ENCODE measurements around the gene LRRC19.

The LRRC19 gene

GRCh38 chr9:27043176-27043575, 37.7 kb upstream of the LRRC19 start:
- H3K4me3 ChIP-seq (ENCODE audit: low read depth in 1 of 2, low read length in 1 of 2): no peak overlapping the region

GRCh38 chr9:27042476-27042875, 37.0 kb upstream of the LRRC19 start:
- no peaks in the 10 kb centered on the region for H3K4me1 ChIP-seq (ENCODE audit: control insufficient read depth in 1 of 2, insufficient read depth in 1 of 2, low read depth in 1 of 2, low read length in 1 of 2)
- no peak overlapping the region for H3K27ac ChIP-seq
- no peak overlapping the region for H3K4me3 ChIP-seq (ENCODE audit: low read depth in 1 of 2, low read length in 1 of 2)
- no peak for TF ChIP-seq CTCF (IDR thresholded peaks at IDR 0.05)
- no peaks in the 10 kb centered on the region for H3K9me3 ChIP-seq
- no peaks in the 10 kb centered on the region for H3K36me3 ChIP-seq
- H3K27me3 ChIP-seq: no peaks in the 10 kb centered on the region

More at GRCh38 chr9:27043176-27043575, 37.7 kb upstream of the LRRC19 start:
- Histone ChIP-seq H3K27me3 (no peaks in the 10 kb centered on the region), H3K27ac (no peak overlapping the region), H3K36me3 (no peaks in the 10 kb centered on the region), H3K9me3 (no peaks in the 10 kb centered on the region), H3K4me1 (ENCODE audit: control insufficient read depth in 1 of 2, insufficient read depth in 1 of 2, low read depth in 1 of 2, low read length in 1 of 2) (no peaks in the 10 kb centered on the region)
- no peak for TF ChIP-seq CTCF (IDR thresholded peaks at IDR 0.05)

GRCh38 chr9:27041746-27042145, 36.3 kb upstream of the LRRC19 start:
- H3K36me3 ChIP-seq: no peaks in the 10 kb centered on the region
- no peaks in the 10 kb centered on the region for H3K27me3 ChIP-seq
- H3K27ac ChIP-seq: no peak overlapping the region
- no peak overlapping the region for H3K4me3 ChIP-seq (ENCODE audit: low read depth in 1 of 2, low read length in 1 of 2)
- no peaks in the 10 kb centered on the region for H3K4me1 ChIP-seq (ENCODE audit: control insufficient read depth in 1 of 2, insufficient read depth in 1 of 2, low read depth in 1 of 2, low read length in 1 of 2)
- H3K9me3 ChIP-seq: no peaks in the 10 kb centered on the region
- no peak for TF ChIP-seq CTCF (IDR thresholded peaks at IDR 0.05)

GRCh38 chr9:27037499-27037898, 32.0 kb upstream of the LRRC19 start:
- no peak for TF ChIP-seq CTCF (IDR thresholded peaks at IDR 0.05)
- no peaks in the 10 kb centered on the region for H3K9me3 ChIP-seq
- H3K27me3 ChIP-seq: no peaks in the 10 kb centered on the region
- no peak overlapping the region for H3K27ac ChIP-seq
- no peak overlapping the region for H3K4me3 ChIP-seq (ENCODE audit: low read depth in 1 of 2, low read length in 1 of 2)
- H3K36me3 ChIP-seq: no peaks in the 10 kb centered on the region
- H3K4me1 ChIP-seq (ENCODE audit: control insufficient read depth in 1 of 2, insufficient read depth in 1 of 2, low read depth in 1 of 2, low read length in 1 of 2): no peaks in the 10 kb centered on the region

GRCh38 chr9:27033815-27034403, 28.4 kb upstream of the LRRC19 start:
- H3K27ac ChIP-seq: no peak overlapping the region
- H3K9me3 ChIP-seq: no peaks in the 10 kb centered on the region
- peak; percentile 50 for TF ChIP-seq CTCF (IDR thresholded peaks at IDR 0.05)

GRCh38 chr9:27029186-27029585, 23.7 kb upstream of the LRRC19 start:
- Histone ChIP-seq H3K27ac (no peak overlapping the region), H3K4me3 (ENCODE audit: low read depth in 1 of 2, low read length in 1 of 2) (no peak overlapping the region)

More at GRCh38 chr9:27033815-27034403, 28.4 kb upstream of the LRRC19 start:
- H3K27me3 ChIP-seq: no peaks in the 10 kb centered on the region
- H3K36me3 ChIP-seq: no peaks in the 10 kb centered on the region
- no peak overlapping the region for H3K4me3 ChIP-seq (ENCODE audit: low read depth in 1 of 2, low read length in 1 of 2)
- no peaks in the 10 kb centered on the region for H3K4me1 ChIP-seq (ENCODE audit: control insufficient read depth in 1 of 2, insufficient read depth in 1 of 2, low read depth in 1 of 2, low read length in 1 of 2)

More at GRCh38 chr9:27029186-27029585, 23.7 kb upstream of the LRRC19 start:
- TF ChIP-seq CTCF (IDR thresholded peaks at IDR 0.05): no peak
- H3K4me1 ChIP-seq (ENCODE audit: control insufficient read depth in 1 of 2, insufficient read depth in 1 of 2, low read depth in 1 of 2, low read length in 1 of 2): no peaks in the 10 kb centered on the region
- no peaks in the 10 kb centered on the region for H3K36me3 ChIP-seq
- no peaks in the 10 kb centered on the region for H3K27me3 ChIP-seq
- H3K9me3 ChIP-seq: no peaks in the 10 kb centered on the region
